Right cardiac atrium (tissue), 5 donors: ENCODE measurements around the gene ADAMTS2. TPM values are rescaled to one million over a fixed set of nuclear protein-coding genes. Genes with fewer than 3 reads are reported as not detected.

Experiments
- ATAC-seq, 2 donors: fragments of 200-7000 bp; cut with Tn5 transposase; one replicate each; pipeline versions ENCODE4 v1.8.0 to v1.9.1; 2020; ENCODE audit warnings: moderate library complexity in 2 of 2, mild to moderate bottlenecking in 1 of 2
- DNase-seq, 3 donors: peaks; one replicate each; pipeline ENCODE4 v3.0.0-alpha.2; 2020
- H3K27ac ChIP-seq: one replicate; pipeline ENCODE4 v1.5.1; 2013; ENCODE audit warnings: mild to moderate bottlenecking, low read length, control low read depth, moderate library complexity
- H3K27me3 ChIP-seq: one replicate; pipeline ENCODE4 v1.6.1; 2013; ENCODE audit not compliant: control insufficient read depth, insufficient read depth
- H3K4me1 ChIP-seq: one replicate; pipeline ENCODE4 v1.6.1; 2013; ENCODE audit warnings: low read length; ENCODE audit not compliant: control insufficient read depth, insufficient read depth
- H3K4me3 ChIP-seq: one replicate; pipeline ENCODE4 v1.5.1; 2013; ENCODE audit warnings: low read length, control low read depth
- H3K9me3 ChIP-seq: one replicate; pipeline ENCODE4 v1.6.1; 2013; ENCODE audit warnings: low read length; ENCODE audit not compliant: control insufficient read depth
- WGBS: extraction: QIAGEN DNeasy Blood & Tissue Kit; methylation state at CpG from one replicate; pipeline ENCODE4 v1.1.7; 2013; 5-methylcytosine and 5-hydroxymethylcytosine counted together
- intact Hi-C, 4 donors: fragments of 100-400 bp; cut with DNase I; formaldehyde crosslinking; loops; one replicate each; pipeline versions ENCODE4 v1.11.0 to v1.14.0; 2022 to 2023
- polyA plus RNA-seq: library from polyadenylated mRNA; stranded (reverse); fragments of 200-250 nt; gene quantifications from one replicate; pipeline ENCODE4 v1.2.3, GENCODE V29; 2013
- total RNA-seq, 4 donors: library from RNA; stranded (reverse); fragmentation: NEBNext Ultra II Directional; extraction: Animal tissue kit (Norgen Biotek cat#: 25700); gene quantifications; one replicate each; pipeline ENCODE4 v1.2.1, GENCODE V29; 2021
- donor health status: healthy with polysubstance abuse.
- donor health status: DM: no; HTN: yes; CAD: no.
- donor health status: DM: no; HTN: no; CAD: no.
- donor health status: DM: no; HTN: yes; CAD: no; lungs with severe emphysema.
- donor health status: DM: yes; HTN: yes; CAD: no.

Gene ADAMTS2
- total and polyA plus RNA-seq, 5 donors, result 7.0 to 23.2 (median 14.7) TPM

- no peaks in the 10 kb centered on the region for H3K4me1 ChIP-seq
- no peak for ATAC-seq
- H3K27me3 ChIP-seq, result no peaks in the 10 kb centered on the region
- H3K4me3 ChIP-seq, result no peak overlapping the region
- DNase-seq, result no peak
- 97% methylated on average over 4 of the region's 4 CpGs for WGBS
- H3K27ac ChIP-seq, result no peak overlapping the region
- peaks cover 31% of the 10 kb centered on the region for H3K9me3 ChIP-seq
- intact Hi-C loops, result no loop called here
Measured at GRCh38 chr5:179080724-179081123, 264.5 kb downstream of the ADAMTS2 start.

GRCh38 chr5:179079165-179079987 is 265.9 kb downstream of the ADAMTS2 start:
- H3K4me3 ChIP-seq, result peak overlapping the region; percentile 23
- DNase-seq (no peak), ATAC-seq (no peak)
- H3K9me3 ChIP-seq, result peaks cover 33% of the 10 kb centered on the region
- H3K27ac ChIP-seq, result no peak overlapping the region
- H3K4me1 ChIP-seq, result no peaks in the 10 kb centered on the region
- 98% methylated on average over 11 of the region's 11 CpGs for WGBS
- intact Hi-C loops, result no loop called here
- H3K27me3 ChIP-seq, result no peaks in the 10 kb centered on the region

- DNase-seq, result no peak
- ATAC-seq, result no peak
- no peaks in the 10 kb centered on the region for H3K27me3 ChIP-seq
- intact Hi-C loops, result no loop called here
- 96% methylated on average over 6 of the region's 6 CpGs for WGBS
- no peak overlapping the region for H3K4me3 ChIP-seq
- peaks cover 10% of the 10 kb centered on the region for H3K9me3 ChIP-seq
- H3K4me1 ChIP-seq, result peaks cover 10% of the 10 kb centered on the region
- no peak overlapping the region for H3K27ac ChIP-seq
Measured at GRCh38 chr5:179065703-179066102, 279.6 kb downstream of the ADAMTS2 start.

GRCh38 chr5:179061025-179061424 is 284.2 kb downstream of the ADAMTS2 start:
- Histone ChIP-seq H3K9me3 (peaks cover 3% of the 10 kb centered on the region), H3K4me1 (peaks cover 10% of the 10 kb centered on the region), H3K27ac (no peak overlapping the region), H3K4me3 (peak overlapping the region; percentile 80), H3K27me3 (no peaks in the 10 kb centered on the region)
- 74% methylated on average over 19 of the region's 19 CpGs for WGBS
- ATAC-seq (no peak), DNase-seq (peak; percentile 15 to 67 (median 58))
- intact Hi-C loops, result loop anchor here in 2 of 4 donors (5.0 kb wide), 2 partner anchors 39 to 329 kb away; partner anchors contain the start of genes ZNF354A (in 1 of the 2) and ZNF879 (in 1 of the 2)

Other genes starting within 250 kb of the ADAMTS2 start
- gene RUFY1, start 205.1 kb upstream of the ADAMTS2 start, total RNA-seq, result 10 to 100 TPM; 22.1 to 25.6 (median 24.3) TPM
- gene RUFY1, start 205.1 kb upstream of the ADAMTS2 start, polyA plus RNA-seq, result 18.9 TPM